Skeletal muscle satellite cell (primary cell): ENCODE measurements around the gene DTX1.

Experiments
- H3K27me3 ChIP-seq: 2 replicates; pipeline ENCODE4 v1.7.0; 2013; ENCODE audit warnings: low read length; ENCODE audit not compliant: control insufficient read depth, insufficient read depth
- H3K36me3 ChIP-seq: 2 replicates; pipeline ENCODE4 v1.7.0; 2013; ENCODE audit warnings: mild to moderate bottlenecking, control low read depth, low read length; ENCODE audit not compliant: insufficient read depth
- H3K4me1 ChIP-seq: 2 replicates; pipeline ENCODE4 v1.7.0; 2013; ENCODE audit warnings: low read length; ENCODE audit not compliant: control insufficient read depth, insufficient read depth
- H3K4me2 ChIP-seq: 2 replicates; pipeline ENCODE4 v1.7.0; 2013; ENCODE audit warnings: mild to moderate bottlenecking, low read length
- H3K4me3 ChIP-seq: 2 replicates; pipeline ENCODE4 v1.7.0; 2013; ENCODE audit warnings: low read length
- H3K9ac ChIP-seq: 2 replicates; pipeline ENCODE4 v1.7.0; 2013; ENCODE audit warnings: mild to moderate bottlenecking, low read depth, low read length, moderate library complexity
- H3K9me3 ChIP-seq: replicated peaks from 2 replicates; pipeline ENCODE4 v1.7.0; 2013; ENCODE audit warnings: mild to moderate bottlenecking, control low read depth, low read length

The DTX1 gene

GRCh38 chr12:113128802-113129663, 72.5 kb downstream of the DTX1 start:
- no peaks in the 10 kb centered on the region for H3K9me3 ChIP-seq
- no peak overlapping the region for H3K9ac ChIP-seq
- peaks cover 18% of the 10 kb centered on the region for H3K27me3 ChIP-seq
- H3K4me2 ChIP-seq = no peak overlapping the region
- H3K36me3 ChIP-seq = no peaks in the 10 kb centered on the region
- H3K4me3 ChIP-seq = no peak overlapping the region
- H3K4me1 ChIP-seq = peaks cover 3% of the 10 kb centered on the region

- H3K4me1 ChIP-seq = peaks cover 3% of the 10 kb centered on the region
- no peak overlapping the region for H3K4me2 ChIP-seq
- no peaks in the 10 kb centered on the region for H3K9me3 ChIP-seq
- no peak overlapping the region for H3K4me3 ChIP-seq
- no peaks in the 10 kb centered on the region for H3K36me3 ChIP-seq
- peaks cover 18% of the 10 kb centered on the region for H3K27me3 ChIP-seq
- H3K9ac ChIP-seq = no peak overlapping the region
Measured at GRCh38 chr12:113129664-113130456, 73.3 kb downstream of the DTX1 start.

GRCh38 chr12:113130457-113131135, 74.1 kb downstream of the DTX1 start:
- Histone ChIP-seq H3K27me3 (peaks cover 24% of the 10 kb centered on the region), H3K4me3 (no peak overlapping the region), H3K9me3 (no peaks in the 10 kb centered on the region), H3K4me1 (peaks cover 3% of the 10 kb centered on the region), H3K9ac (no peak overlapping the region), H3K4me2 (no peak overlapping the region), H3K36me3 (no peaks in the 10 kb centered on the region)

GRCh38 chr12:113131556-113131955, 75.0 kb downstream of the DTX1 start:
- H3K9ac ChIP-seq = no peak overlapping the region
- no peaks in the 10 kb centered on the region for H3K36me3 ChIP-seq
- H3K27me3 ChIP-seq = peaks cover 31% of the 10 kb centered on the region
- no peaks in the 10 kb centered on the region for H3K9me3 ChIP-seq
- peaks cover 3% of the 10 kb centered on the region for H3K4me1 ChIP-seq
- H3K4me3 ChIP-seq = no peak overlapping the region
- H3K4me2 ChIP-seq = no peak overlapping the region

- H3K9me3 ChIP-seq = no peaks in the 10 kb centered on the region
- H3K27me3 ChIP-seq = peaks cover 31% of the 10 kb centered on the region
- no peak overlapping the region for H3K4me2 ChIP-seq
- peaks cover 3% of the 10 kb centered on the region for H3K4me1 ChIP-seq
- H3K4me3 ChIP-seq = no peak overlapping the region
- H3K36me3 ChIP-seq = no peaks in the 10 kb centered on the region
- H3K9ac ChIP-seq = no peak overlapping the region
Measured at GRCh38 chr12:113133036-113133435, 76.5 kb downstream of the DTX1 start.

GRCh38 chr12:113133666-113134065, 77.1 kb downstream of the DTX1 start:
- H3K4me1 ChIP-seq = peaks cover 3% of the 10 kb centered on the region
- no peaks in the 10 kb centered on the region for H3K36me3 ChIP-seq
- peaks cover 26% of the 10 kb centered on the region for H3K27me3 ChIP-seq
- H3K9ac ChIP-seq = no peak overlapping the region
- H3K4me2 ChIP-seq = no peak overlapping the region
- H3K9me3 ChIP-seq = no peaks in the 10 kb centered on the region
- H3K4me3 ChIP-seq = no peak overlapping the region

GRCh38 chr12:113134071-113134470, 77.5 kb downstream of the DTX1 start:
- Histone ChIP-seq H3K36me3 (no peaks in the 10 kb centered on the region), H3K4me1 (peaks cover 3% of the 10 kb centered on the region), H3K4me3 (no peak overlapping the region), H3K9me3 (no peaks in the 10 kb centered on the region), H3K4me2 (no peak overlapping the region), H3K9ac (no peak overlapping the region), H3K27me3 (peaks cover 24% of the 10 kb centered on the region)

GRCh38 chr12:113134521-113134951, 78.0 kb downstream of the DTX1 start:
- Histone ChIP-seq H3K4me2 (no peak overlapping the region), H3K4me3 (no peak overlapping the region), H3K36me3 (no peaks in the 10 kb centered on the region), H3K4me1 (peaks cover 3% of the 10 kb centered on the region), H3K27me3 (peaks cover 24% of the 10 kb centered on the region), H3K9ac (no peak overlapping the region), H3K9me3 (no peaks in the 10 kb centered on the region)

- H3K9ac ChIP-seq = no peak within 1 kb of the TSS
Measured at GRCh38 chr12:113135178-113136127, 78.9 kb downstream of the DTX1 start, which contains the start of gene RASAL1. TSS of gene RASAL1 (minus strand) at chr12:113135761. CDS start at chr12:113135462, 299 bp downstream.

GRCh38 chr12:113136128-113136989, 79.8 kb downstream of the DTX1 start:
- no peak overlapping the region for H3K4me2 ChIP-seq
- peaks cover 19% of the 10 kb centered on the region for H3K27me3 ChIP-seq
- H3K4me1 ChIP-seq = no peaks in the 10 kb centered on the region
- no peaks in the 10 kb centered on the region for H3K36me3 ChIP-seq
- H3K9ac ChIP-seq = no peak overlapping the region
- no peak overlapping the region for H3K4me3 ChIP-seq
- H3K9me3 ChIP-seq = no peaks in the 10 kb centered on the region

More at GRCh38 chr12:113135178-113136127, 78.9 kb downstream of the DTX1 start, which contains the start of gene RASAL1:
- Histone ChIP-seq H3K27me3 (peaks cover 24% of the 10 kb centered on the region), H3K4me3 (no peak within 1 kb of the TSS), H3K4me1 (peaks cover 2% of the 10 kb centered on the region), H3K36me3 (no peaks in the 10 kb centered on the region), H3K9me3 (no peaks in the 10 kb centered on the region), H3K4me2 (no peak within 1 kb of the TSS)
